HG02938 (cell line): ENCODE results near the gene DCK.
"Not testable (repeated sequence)": the region's sequence is repeated elsewhere in the genome, so short reads cannot be mapped to it uniquely, and the experiment has no call there.

Experiments
- ATAC-seq: cut with Tn5 transposase; IDR thresholded peaks from one replicate; pipeline ENCODE4 v1.9.1; 2021; ENCODE audit warnings: mild to moderate bottlenecking, moderate library complexity; ENCODE audit not compliant: unreplicated experiment

The DCK gene

GRCh38 chr4:71059573-71059972 is 66.1 kb downstream of the DCK start:
- ATAC-seq = not testable (repeated sequence)

GRCh38 chr4:71062436-71062835 is 69.0 kb downstream of the DCK start:
- ATAC-seq = no peak

GRCh38 chr4:71063711-71064110 is 70.3 kb downstream of the DCK start:
- no peak for ATAC-seq

- no peak for ATAC-seq
These were observed 71.1 kb downstream of the DCK start for GRCh38 chr4:71064521-71064920.

GRCh38 chr4:71065991-71066510 is 72.6 kb downstream of the DCK start:
- ATAC-seq = no peak

GRCh38 chr4:71066737-71067716 is 73.6 kb downstream of the DCK start:
- no peak for ATAC-seq

GRCh38 chr4:71069063-71069462 is 75.6 kb downstream of the DCK start:
- no peak for ATAC-seq

GRCh38 chr4:71070015-71070414 is 76.6 kb downstream of the DCK start:
- no peak for ATAC-seq

- no peak for ATAC-seq
These were observed 81.2 kb downstream of the DCK start for GRCh38 chr4:71074452-71075299.
